IPS DF 4.7 (cell line): Measurements from ENCODE around the gene RNASEH1.

Source experiments
- DNase-seq: peaks from one replicate; pipeline ENCODE4 v3.0.0-alpha.2; 2013; ENCODE audit warnings: low spot score; ENCODE audit errors: extremely low read depth

The RNASEH1 gene

DNA sequence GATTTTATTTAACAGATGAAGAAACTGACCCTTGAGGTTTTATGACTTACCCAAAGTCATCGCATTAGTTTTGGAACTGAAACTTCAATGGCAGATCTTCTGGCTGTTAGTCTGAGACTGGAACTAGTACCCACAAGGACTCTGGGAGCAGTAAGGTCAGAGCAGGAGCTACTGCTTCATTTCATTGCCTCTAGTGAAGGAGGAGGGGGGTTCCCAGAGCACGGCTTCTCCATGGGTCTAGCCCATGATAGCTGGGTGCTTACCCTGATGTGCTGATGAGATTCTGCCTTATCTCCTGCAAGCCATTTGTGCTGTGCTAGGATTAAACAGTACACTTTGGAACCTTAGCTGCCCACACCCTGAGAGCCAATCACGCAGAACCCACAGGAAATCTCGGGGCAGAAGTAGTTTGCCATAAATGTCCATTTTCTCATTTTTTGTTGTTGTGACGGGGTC is 5.4 kb upstream of the RNASEH1 start:
- no peak for DNase-seq

DNA sequence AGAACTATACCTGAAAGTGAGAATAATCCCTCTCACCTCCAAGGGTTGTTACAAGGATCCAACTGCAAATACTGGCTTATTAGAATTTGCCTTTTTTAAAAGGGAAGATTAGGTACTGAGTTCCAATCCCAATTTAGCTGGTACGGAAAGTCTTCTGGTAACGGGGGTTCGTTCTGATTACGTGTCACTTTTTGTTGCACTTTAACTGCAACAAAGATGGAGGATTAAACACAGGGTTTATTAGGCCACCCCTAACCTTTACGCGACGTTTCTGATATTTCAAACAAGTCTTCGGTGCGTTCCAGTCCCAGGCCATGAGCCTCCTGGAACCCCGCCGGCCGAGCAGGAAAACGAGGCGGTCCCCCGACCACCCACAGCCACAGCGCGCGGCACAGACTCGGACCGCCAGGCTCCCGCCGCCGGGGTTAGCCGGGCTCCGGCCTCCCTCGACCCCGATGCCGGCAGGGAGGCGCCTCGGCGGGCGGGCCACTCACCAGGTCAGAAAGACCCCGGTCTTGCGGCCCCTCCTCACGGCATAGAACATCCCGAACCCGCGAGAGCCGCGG is 411 bp downstream of the RNASEH1 start:
- DNase-seq, result no peak

GRCh38 chr2:3553946-3554345 is 4.2 kb downstream of the RNASEH1 start:
- no peak for DNase-seq

DNA sequence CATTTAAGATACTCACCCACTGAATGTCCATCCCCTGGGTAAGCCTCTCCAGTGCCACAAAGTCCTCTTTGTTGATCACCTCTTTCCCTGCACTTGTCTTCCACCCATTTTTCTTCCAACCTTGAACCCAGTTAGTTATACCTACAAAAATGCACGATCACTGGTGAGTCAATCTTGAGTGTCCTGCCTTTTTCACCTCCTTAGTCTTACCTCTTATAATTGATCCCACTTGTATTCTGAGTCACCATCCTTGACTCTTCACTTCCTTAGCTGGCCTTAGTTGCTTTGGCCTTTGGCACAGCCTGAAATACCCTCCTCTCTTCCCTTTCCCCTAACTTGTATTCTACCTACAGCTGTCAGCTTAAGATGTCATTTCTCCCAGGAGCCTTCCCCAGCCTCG is 10.2 kb downstream of the RNASEH1 start:
- no peak for DNase-seq

- no peak for DNase-seq
These were observed 12.2 kb downstream of the RNASEH1 start for GRCh38 chr2:3545788-3546478.

GRCh38 chr2:3543023-3543683 is 15.0 kb downstream of the RNASEH1 start:
- DNase-seq, result no peak

GRCh38 chr2:3542107-3542506 is 16.0 kb downstream of the RNASEH1 start:
- DNase-seq, result no peak

- DNase-seq, result no peak
These were observed 18.3 kb downstream of the RNASEH1 start for GRCh38 chr2:3539836-3540235.

DNA sequence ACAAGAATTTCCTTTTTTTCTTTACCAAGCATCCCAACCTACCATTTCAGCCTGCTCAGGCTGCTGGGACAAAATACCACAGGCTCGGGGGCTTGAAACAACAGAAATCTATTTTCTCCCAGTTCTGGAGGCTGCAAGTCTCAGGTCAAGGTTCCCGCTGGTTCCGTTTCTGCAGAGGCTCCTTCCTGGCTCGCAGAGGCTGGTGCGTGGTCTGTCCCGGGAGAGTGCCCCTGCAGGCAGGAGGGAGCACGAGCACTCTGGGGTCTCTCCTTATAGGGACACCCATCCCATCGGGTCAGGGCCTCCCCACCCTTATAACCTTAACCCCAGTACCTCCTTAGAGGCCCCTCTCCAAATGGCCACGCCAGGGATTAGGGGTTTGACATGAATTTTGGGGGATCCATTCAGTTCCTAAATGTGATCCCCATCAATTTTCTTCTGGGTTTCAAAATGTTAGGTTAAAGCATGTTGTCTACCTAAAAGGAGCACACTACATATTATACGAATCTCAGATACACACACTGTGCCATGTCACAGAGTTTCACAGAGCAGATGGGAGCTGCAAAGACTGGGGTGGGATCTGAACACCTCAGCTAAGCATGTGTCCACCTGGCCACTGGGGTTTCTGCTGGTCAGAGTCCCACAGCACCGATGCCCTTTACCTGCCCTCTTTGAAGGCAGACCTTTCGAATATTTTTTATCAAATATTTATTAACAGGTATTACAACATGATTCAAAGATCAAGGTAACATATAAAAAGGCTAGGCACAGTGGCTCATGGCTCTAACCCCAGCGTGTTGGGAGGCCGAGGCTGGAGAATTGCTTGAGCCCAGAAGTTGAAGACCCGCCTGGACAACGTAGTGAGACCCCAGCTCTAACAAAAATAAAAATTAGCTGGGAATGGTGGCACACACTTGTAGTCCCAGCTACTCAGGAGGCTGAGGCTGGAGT is 21.2 kb downstream of the RNASEH1 start:
- no peak for DNase-seq

GRCh38 chr2:3535794-3536681 is 22.1 kb downstream of the RNASEH1 start:
- no peak for DNase-seq

- no peak for DNase-seq
These were observed 22.7 kb downstream of the RNASEH1 start for GRCh38 chr2:3535467-3535793.

DNA sequence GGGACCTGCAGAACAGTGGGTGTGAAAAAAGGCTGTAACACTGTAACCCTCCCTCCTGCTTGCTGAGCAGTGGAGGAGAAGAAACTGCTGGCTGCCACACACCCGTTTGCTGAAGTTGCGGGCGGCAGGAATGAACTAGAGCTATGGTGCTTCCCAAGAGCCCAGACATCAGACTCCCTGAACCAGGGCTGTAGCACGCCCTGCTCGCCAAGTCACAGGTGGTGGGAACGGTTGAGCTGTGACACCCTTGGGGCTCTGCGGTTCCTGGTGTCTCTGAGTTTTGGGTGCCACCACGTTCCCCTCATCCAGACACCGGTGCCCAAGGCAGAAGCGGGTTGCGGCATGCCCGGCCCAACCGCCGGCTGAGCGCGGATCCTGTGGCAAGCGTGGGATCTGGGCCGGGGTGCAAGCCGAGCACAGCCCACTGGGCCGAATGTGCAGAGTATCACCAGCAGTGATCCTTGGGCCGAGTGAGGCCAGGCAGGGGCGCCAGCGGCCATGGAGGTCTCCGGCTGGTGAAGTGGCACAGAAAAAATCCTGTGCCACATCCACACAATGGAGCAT is 23.8 kb downstream of the RNASEH1 start:
- no peak for DNase-seq

GRCh38 chr2:3533836-3534235 is 24.3 kb downstream of the RNASEH1 start:
- no peak for DNase-seq

DNA sequence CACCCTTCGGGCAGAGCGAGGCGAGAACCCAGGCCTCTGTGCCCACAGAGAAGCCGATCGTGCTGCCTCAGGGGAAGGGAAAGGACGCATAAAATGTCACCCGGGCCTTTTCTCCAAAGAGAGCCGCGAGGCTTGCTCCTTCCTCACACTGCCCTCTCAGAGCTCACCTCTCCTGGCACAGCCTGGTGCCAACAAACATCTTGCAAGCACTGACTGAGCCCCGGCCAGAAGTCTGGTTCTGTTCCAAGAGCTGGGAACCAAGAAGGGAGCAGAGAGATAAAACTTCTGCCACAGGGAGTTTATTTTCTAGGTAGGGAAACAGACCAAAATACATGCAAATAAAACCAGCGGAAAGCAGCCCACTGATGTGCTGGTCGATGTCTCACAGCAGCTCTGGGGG is 25.2 kb downstream of the RNASEH1 start:
- no peak for DNase-seq

DNA sequence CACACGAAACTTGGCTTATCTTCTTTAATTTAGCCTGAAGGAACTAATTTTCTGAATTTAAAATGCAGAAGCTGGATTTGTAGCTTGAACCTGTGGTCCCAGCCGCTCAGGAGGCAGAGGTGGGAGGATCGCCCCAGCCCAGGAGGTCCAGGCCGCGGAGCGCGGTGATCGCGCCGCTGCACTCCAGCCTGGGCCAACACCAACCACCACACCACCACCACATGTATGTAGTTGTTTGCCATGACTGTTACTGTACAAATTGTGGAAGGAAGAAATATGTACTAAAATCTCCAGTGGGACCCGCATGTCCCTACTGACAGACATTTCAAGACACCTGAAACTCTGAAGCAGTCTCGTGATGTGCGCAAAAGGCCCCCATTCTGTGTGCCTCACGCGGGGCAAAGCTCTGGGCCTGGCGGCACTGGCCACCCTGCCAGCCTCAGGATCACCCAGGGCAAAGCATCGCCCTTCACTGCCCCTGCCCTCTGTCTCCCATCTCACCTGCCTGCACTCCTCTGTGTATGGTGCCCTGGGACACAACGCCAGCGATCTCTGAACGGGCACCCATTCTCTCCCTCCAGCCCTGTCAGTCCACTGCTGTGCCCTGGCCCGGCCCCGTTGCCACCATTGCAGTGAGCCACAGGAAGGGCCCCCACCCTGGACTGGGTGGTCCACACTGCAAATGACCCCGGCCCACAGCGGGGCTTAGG is 28.7 kb downstream of the RNASEH1 start:
- DNase-seq, result no peak

DNA sequence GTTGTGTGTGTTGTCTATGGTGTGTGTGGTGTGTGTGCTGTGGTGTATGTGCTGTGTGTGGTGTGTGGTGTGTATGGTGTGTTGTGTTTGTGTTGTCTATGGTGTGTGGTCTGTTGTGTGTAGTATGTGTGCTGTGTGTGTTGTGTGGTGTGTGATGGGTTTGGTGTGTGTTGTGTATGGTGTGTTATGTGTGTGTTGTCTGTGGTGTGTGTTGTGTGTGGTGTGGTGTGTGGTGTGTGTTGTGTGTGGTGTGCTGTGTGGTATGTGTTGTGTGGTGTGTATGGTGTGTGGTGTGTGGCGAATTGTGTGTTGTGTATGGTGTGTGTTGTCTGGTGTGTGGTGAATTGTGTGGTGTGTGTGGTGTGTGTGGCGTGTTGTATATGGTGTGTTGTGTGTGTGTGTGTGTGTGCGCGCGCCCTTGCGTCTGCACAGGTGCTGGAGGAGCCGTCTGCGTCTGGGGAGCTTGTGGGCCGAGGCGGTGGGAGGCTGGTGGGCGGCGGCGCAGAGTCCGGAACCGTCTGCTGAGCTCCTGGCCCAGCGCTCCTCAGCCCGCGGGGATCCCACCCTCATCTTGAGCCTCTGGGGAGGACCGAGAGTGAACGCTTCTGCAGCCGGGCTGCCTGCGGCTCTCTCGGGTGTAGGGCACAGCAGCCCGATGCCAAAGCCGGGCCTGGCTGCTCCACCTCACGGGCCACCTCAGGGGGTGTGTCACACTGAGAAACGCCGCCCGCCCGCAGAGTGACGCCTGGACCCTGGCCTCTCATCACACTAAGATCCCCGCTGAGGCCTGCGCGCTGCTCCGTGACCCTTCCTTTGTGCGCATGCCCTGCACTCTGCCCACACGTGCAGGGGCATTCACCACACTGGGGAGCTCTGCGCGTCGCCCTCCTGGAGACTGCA is 30.0 kb downstream of the RNASEH1 start:
- DNase-seq, result no peak

GRCh38 chr2:3526871-3527270 is 31.3 kb downstream of the RNASEH1 start:
- DNase-seq, result no peak

- DNase-seq, result no peak
These were observed 34.5 kb downstream of the RNASEH1 start for GRCh38 chr2:3523551-3524041.

- no peak for DNase-seq
These were observed 35.1 kb downstream of the RNASEH1 start for GRCh38 chr2:3522961-3523421.
